B cell (primary cell): ENCODE measurements around the gene SPAAR. TPM values are rescaled to one million over a fixed set of nuclear protein-coding genes. Genes with fewer than 3 reads are reported as not detected.

Experiments
- ATAC-seq: fragments of 200-7000 bp; cut with Tn5 transposase; one replicate; pipeline ENCODE4 v1.10.0; 2021; ENCODE audit warnings: low read depth, mild to moderate bottlenecking, moderate number of reproducible peaks, moderate library complexity
- CTCF ChIA-PET: fragments of 350-600 bp; sonication (Branson Sonifier 250); formaldehyde crosslinking; loops from one replicate; lab custom pipeline; 2021; ENCODE audit warnings: antibody characterized with exemption, inconsistent platforms; lab: Charles Lee
- POLR2A ChIA-PET: fragments of 350-600 bp; sonication (Branson Sonifier 250); formaldehyde crosslinking; loops from one replicate; lab custom pipeline; 2021; ENCODE audit warnings: antibody characterized with exemption; lab: Charles Lee
- DNase-seq: peaks from one replicate; pipeline ENCODE4 v3.0.0; 2013
- H2AFZ ChIP-seq: 2 replicates; pipeline ENCODE4 v1.6.1; 2012; ENCODE audit warnings: mild to moderate bottlenecking, low read depth, low read length; ENCODE audit not compliant: insufficient read depth, poor library complexity, severe bottlenecking
- H3K27ac ChIP-seq, 2 donors: 1 replicate in 1 of 2; 2 replicates in 1 of 2; pipeline ENCODE4 v1.5.1; 2012 to 2013; ENCODE audit warnings: low read length in 2 of 2, mild to moderate bottlenecking in 2 of 2, moderate library complexity in 1 of 2
- H3K27me3 ChIP-seq, 4 experiments: fragments of 200-600 bp in 1 of 4; sonication (generic) in 1 of 4; replicated peaks in 1 of 4; 1 replicate in 2 of 4; 2 replicates in 2 of 4; pipeline versions ENCODE4 v1.6.1 to v1.7.0; 2013 to 2016; ENCODE audit warnings: low read length in 3 of 4, mild to moderate bottlenecking in 2 of 4, mixed read lengths in 1 of 4, moderate library complexity in 1 of 4; ENCODE audit not compliant: insufficient read depth in 4 of 4, control insufficient read depth in 3 of 4; ENCODE audit errors: control extremely low read depth in 1 of 4
- H3K36me3 ChIP-seq, 2 experiments: replicated peaks in 1 of 2; 1 replicate in 1 of 2; 2 replicates in 1 of 2; pipeline versions ENCODE4 v1.6.1 to v1.7.1; 2013; ENCODE audit warnings: low read length in 1 of 2; ENCODE audit not compliant: insufficient read depth in 2 of 2, control insufficient read depth in 1 of 2; ENCODE audit errors: control extremely low read depth in 1 of 2, extremely low read depth in 1 of 2
- H3K4me1 ChIP-seq, 2 donors: fragments of 200-600 bp in 1 of 2; sonication (generic) in 1 of 2; 1 replicate in 1 of 2; 2 replicates in 1 of 2; pipeline versions ENCODE4 v1.5.1 to v1.6.1; 2013 to 2017; ENCODE audit warnings: low read length in 2 of 2; ENCODE audit not compliant: control insufficient read depth in 2 of 2, insufficient read depth in 2 of 2
- H3K4me2 ChIP-seq: replicated peaks from 2 replicates; pipeline ENCODE3; 2012; ENCODE audit warnings: mild to moderate bottlenecking, low read depth, low read length; ENCODE audit not compliant: poor library complexity, severe bottlenecking
- H3K4me3 ChIP-seq, 5 experiments: fragments of 200-600 bp in 1 of 5; sonication (generic) in 1 of 5; 1 replicate in 3 of 5; 2 replicates in 2 of 5; pipeline versions ENCODE4 v1.5.1 to v1.7.0; 2011 to 2016; ENCODE audit warnings: low read length in 4 of 5, mild to moderate bottlenecking in 4 of 5, low read depth in 2 of 5, control low read depth in 1 of 5, moderate library complexity in 1 of 5; ENCODE audit not compliant: insufficient read depth in 1 of 5; ENCODE audit errors: control extremely low read depth in 1 of 5, extremely low read depth in 1 of 5
- H3K79me2 ChIP-seq: fragments of 200-600 bp; sonication (generic); one replicate; pipeline ENCODE4 v1.6.0; 2016; ENCODE audit warnings: low read length; ENCODE audit not compliant: control insufficient read depth, insufficient read depth
- H3K9ac ChIP-seq: fragments of 200-600 bp; sonication (generic); 2 replicates; pipeline ENCODE4 v1.6.1; 2017; ENCODE audit warnings: mild to moderate bottlenecking, low read length, moderate library complexity
- H3K9me3 ChIP-seq, 3 donors: one replicate each; pipeline versions ENCODE4 v1.6.1 to v1.7.1; 2013; ENCODE audit warnings: low read length in 2 of 3; ENCODE audit not compliant: control insufficient read depth in 2 of 3, insufficient read depth in 1 of 3; ENCODE audit errors: control extremely low read depth in 1 of 3
- H4K20me1 ChIP-seq: 2 replicates; pipeline ENCODE4 v1.6.0; 2012; ENCODE audit warnings: mild to moderate bottlenecking, low read length; ENCODE audit not compliant: insufficient read depth, control insufficient read depth, poor library complexity, severe bottlenecking
- H3K27ac Mint-ChIP-seq: one replicate; pipeline ENCODE4 v1.8.0; 2021; ENCODE audit warnings: mixed read lengths
- H3K27me3 Mint-ChIP-seq: one replicate; pipeline ENCODE4 v1.8.0; 2021; ENCODE audit warnings: mixed read lengths
- H3K4me1 Mint-ChIP-seq: one replicate; pipeline ENCODE4 v1.8.0; 2021; ENCODE audit warnings: mixed read lengths
- H3K4me3 Mint-ChIP-seq: one replicate; pipeline ENCODE4 v1.8.0; 2021; ENCODE audit warnings: mixed read lengths
- H3K9me3 Mint-ChIP-seq: one replicate; pipeline ENCODE4 v1.8.0; 2022; ENCODE audit warnings: mixed read lengths; ENCODE audit not compliant: insufficient read depth
- CTCF ChIP-seq: fragments of 200-600 bp; IDR thresholded peaks from one replicate; pipeline ENCODE4 v1.8.0; 2022; ENCODE audit warnings: antibody characterized with exemption, mild to moderate bottlenecking
- EZH2 ChIP-seq: IDR thresholded peaks from 2 replicates; pipeline ENCODE4 v1.6.1; 2012; ENCODE audit warnings: borderline replicate concordance, low read depth, mild to moderate bottlenecking, moderate library complexity, low read length; ENCODE audit not compliant: insufficient read depth, poor library complexity, severe bottlenecking
- WGBS: methylation state at CpG from one replicate; pipeline ENCODE4 v1.1.5; 2013; ENCODE audit warnings: missing lambda C conversion rate; ENCODE audit not compliant: insufficient coverage; 5-methylcytosine and 5-hydroxymethylcytosine counted together
- intact Hi-C: fragments of 100-400 bp; cut with micrococcal nuclease; formaldehyde crosslinking; loops from one replicate; pipeline ENCODE4 v1.10.0; 2022
- polyA plus RNA-seq: library from polyadenylated mRNA; depleted of rRNA; stranded (reverse); fragments of >200 nt; gene quantifications from 2 replicates; pipeline ENCODE4 v1.2.3, GENCODE V29; 2012
- total RNA-seq, 2 donors: library from RNA; stranded (reverse); fragments of 120-200 nt in 1 of 2; gene quantifications; 1 replicate in 1 of 2; 2 replicates in 1 of 2; pipeline versions ENCODE4 v1.2.3 to v1.2.4, GENCODE V29; 2013 to 2022

SPAAR gene
- total and polyA plus RNA-seq, 2 donors (not counting 1 experiment from before 2014, with no cell fraction given), result not detected

DNA sequence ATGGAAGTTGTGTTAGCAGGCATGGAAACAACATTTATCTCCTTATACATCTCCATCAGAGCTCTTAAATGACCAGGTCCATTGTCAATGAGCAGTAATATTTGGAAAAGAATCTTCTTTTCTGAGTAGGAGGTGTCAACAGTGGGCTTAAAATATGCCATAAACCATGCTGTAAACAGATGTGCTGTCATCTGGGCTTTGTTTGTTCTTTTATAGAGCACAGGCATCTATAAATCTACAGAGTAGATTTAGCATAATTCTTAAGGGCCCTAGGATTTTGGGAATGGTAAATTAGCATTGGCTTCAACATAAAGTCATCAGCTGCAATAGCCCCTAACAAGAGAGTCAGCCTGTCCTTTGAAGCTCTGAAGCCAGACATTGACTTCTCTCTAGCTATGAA is 11.0 kb upstream of the SPAAR start:
- Histone ChIP-seq H3K27me3 (peaks cover 0 to 9% (median 6%) of the 10 kb centered on the region in 4 experiments), H2AFZ (no peak overlapping the region), H3K79me2 (no peaks in the 10 kb centered on the region), H3K4me3 (no peak overlapping the region), H3K4me1 (no peaks in the 10 kb centered on the region), H3K27ac (no peak overlapping the region), H4K20me1 (no peaks in the 10 kb centered on the region), H3K4me2 (no peak overlapping the region), H3K36me3 (no peaks in the 10 kb centered on the region), H3K9ac (no peak overlapping the region), H3K9me3 (no peaks in the 10 kb centered on the region)
- ATAC-seq, result no peak
- no peak overlapping the region for H3K4me3 Mint-ChIP-seq
- H3K9me3 Mint-ChIP-seq, result no peaks in the 10 kb centered on the region
- H3K27me3 Mint-ChIP-seq, result peaks cover 35% of the 10 kb centered on the region
- DNase-seq, result no peak
- H3K27ac Mint-ChIP-seq, result no peak overlapping the region
- ChIA-PET POLR2A (no interaction called here), CTCF (interaction anchor here (1.2 to 1.5 kb wide), 3 partner anchors 10 to 125 kb away, joined by 3 to 5 read pairs (median 4); no protein-coding TSS in a partner anchor)
- TF ChIP-seq EZH2 (no peak), CTCF (no peak)
- intact Hi-C loops, result no loop called here
- no peaks in the 10 kb centered on the region for H3K4me1 Mint-ChIP-seq

GRCh38 chr9:35899021-35899420 is 10.3 kb upstream of the SPAAR start:
- no peaks in the 10 kb centered on the region for H3K36me3 ChIP-seq
- intact Hi-C loops, result no loop called here
- 100% methylated on average over 1 of the region's 2 CpGs for WGBS
- peaks cover 0 to 10% (median 5%) of the 10 kb centered on the region in 4 experiments for H3K27me3 ChIP-seq
- no peak overlapping the region for H2AFZ ChIP-seq
- Mint-ChIP-seq H3K27ac (no peak overlapping the region), H3K9me3 (no peaks in the 10 kb centered on the region), H3K27me3 (peaks cover 29% of the 10 kb centered on the region), H3K4me1 (no peaks in the 10 kb centered on the region), H3K4me3 (no peak overlapping the region)
- no peak for ATAC-seq
- TF ChIP-seq EZH2 (no peak), CTCF (no peak)
- H3K4me2 ChIP-seq, result no peak overlapping the region
- no peaks in the 10 kb centered on the region for H4K20me1 ChIP-seq
- no peaks in the 10 kb centered on the region for H3K9me3 ChIP-seq
- CTCF ChIA-PET, result interaction anchor here (1.2 to 1.5 kb wide), 2 partner anchors 10 to 124 kb away, joined by 3 to 4 read pairs; no protein-coding TSS in a partner anchor
- POLR2A ChIA-PET, result no interaction called here
- no peak overlapping the region for H3K27ac ChIP-seq
- DNase-seq, result no peak
- no peaks in the 10 kb centered on the region for H3K79me2 ChIP-seq
- no peak overlapping the region for H3K9ac ChIP-seq
- no peaks in the 10 kb centered on the region for H3K4me1 ChIP-seq
- no peak overlapping the region for H3K4me3 ChIP-seq
